Heart left ventricle (tissue), 13 donors: ENCODE measurements around the gene STARD13.

ENCODE experiments used
- CTCF ChIP-seq, 12 donors: fragments of 200-600 bp; sonication (generic) in 4 of 12; IDR thresholded peaks; one replicate each; pipeline versions ENCODE4 v1.5.0 to v1.8.0; 2018 to 2022; ENCODE audit warnings: antibody characterized with exemption in 12 of 12, mild to moderate bottlenecking in 5 of 12
- POLR2A ChIP-seq, 2 donors: fragments of 450-650 bp; IDR thresholded peaks; one replicate each; pipeline ENCODE4 v1.6.1; 2017; ENCODE audit warnings: antibody characterized with exemption in 2 of 2, mild to moderate bottlenecking in 2 of 2, moderate library complexity in 2 of 2
- donor health status: ischemic (EF 13 %, LVEDD 7.1; RV severe dilation, severe dysfunction).
- donor health status: DM: no; HTN: yes; CAD: no.
- donor health status: DM: no; HTN: no; CAD: no.
- donor health status: ischemic (EF 25% LVEDD 6.9; RV normal size, moderate dysfunction).
- donor health status: ischemic (EF 25% LVEDD 5.7; RV mildly dilated, moderate dysfunction).
- donor health status: ischemic (EF 35%, LVEDD 5.7; RV mildly dilated, moderate dysfunction).
- donor health status: nonischemic (EF 11% LVEDD 7.7; RV severe dilation, severe dysfunction).
- donor health status: DM: yes; HTN: yes; CAD: no.
- donor health status: PGD.
- donor health status: ischemic (EF 29% LVEDD 5.4; RV normal size, mild dysfunction).
- donor health status: nonischemic (EF 23%, LVEDD 6.1; RV moderate dilation, normal function).

- TF ChIP-seq CTCF (IDR thresholded peaks at IDR 0.05) (no peak), POLR2A (IDR thresholded peaks at IDR 0.05) (no peak)
Measured at GRCh38 chr13:33089311-33089710, 196.2 kb downstream of the STARD13 start.
